WTC11 (cell line): ENCODE results near the gene ADAM29. TPM values are rescaled to one million over a fixed set of nuclear protein-coding genes. Genes with fewer than 3 reads are reported as not detected.

Experiments used
- ATAC-seq: fragments of 200-7000 bp; cut with Tn5 transposase; 2 replicates; pipeline ENCODE4 v1.10.0; 2021; ENCODE audit warnings: mild to moderate bottlenecking, moderate library complexity
- CTCF ChIA-PET: fragments of 300-600 bp; sonication (Branson Sonifier 250); formaldehyde crosslinking; loops from one replicate; lab custom pipeline; 2021; ENCODE audit warnings: antibody characterized with exemption; lab: Charles Lee
- POLR2A ChIA-PET: fragments of 350-600 bp; sonication (Branson Sonifier 250); formaldehyde crosslinking; loops from one replicate; lab custom pipeline; 2021; ENCODE audit warnings: antibody characterized with exemption; lab: Charles Lee
- DNase-seq: peaks from one replicate; pipeline ENCODE4 v3.0.0; 2021; ENCODE audit warnings: low spot score
- H3K27ac Mint-ChIP-seq: 2 replicates; pipeline ENCODE4 v1.8.0; 2021; ENCODE audit warnings: mixed read lengths
- H3K27me3 Mint-ChIP-seq: 2 replicates; pipeline ENCODE4 v1.8.0; 2021; ENCODE audit warnings: low read depth, mild to moderate bottlenecking, moderate library complexity, mixed read lengths
- H3K36me3 Mint-ChIP-seq: 2 replicates; pipeline ENCODE4 v1.8.0; 2021; ENCODE audit warnings: mixed read lengths
- H3K4me1 Mint-ChIP-seq: 2 replicates; pipeline ENCODE4 v1.8.0; 2022; ENCODE audit warnings: mixed read lengths
- H3K4me3 Mint-ChIP-seq: 2 replicates; pipeline ENCODE4 v1.8.0; 2021; ENCODE audit warnings: mild to moderate bottlenecking, moderate library complexity, mixed read lengths
- H3K9me3 Mint-ChIP-seq: 2 replicates; pipeline ENCODE4 v1.8.0; 2021; ENCODE audit warnings: mixed read lengths
- AR ChIP-seq: fragments of 250-450 bp; sonication (Bioruptor Pico); IDR thresholded peaks from 2 replicates; pipeline ENCODE4 v1.9.0; 2021; ENCODE audit warnings: mild to moderate bottlenecking
- ATF6 ChIP-seq: sonication (generic); formaldehyde crosslinking; IDR thresholded peaks from 2 replicates; pipeline ENCODE4 v1.8.1; 2023; ENCODE audit warnings: mild to moderate bottlenecking, missing genetic modification reagents
- CBFB ChIP-seq: sonication (generic); formaldehyde crosslinking; IDR thresholded peaks from 2 replicates; pipeline ENCODE4 v1.8.1; 2022; ENCODE audit warnings: mild to moderate bottlenecking, low read depth, missing genetic modification reagents
- E2F4 ChIP-seq: sonication (generic); formaldehyde crosslinking; IDR thresholded peaks from 2 replicates; pipeline ENCODE4 v1.8.1; 2022; ENCODE audit warnings: low read depth, mild to moderate bottlenecking, moderate library complexity, missing genetic modification reagents, borderline replicate concordance
- E2F5 ChIP-seq: sonication (generic); formaldehyde crosslinking; IDR thresholded peaks from 2 replicates; pipeline ENCODE4 v1.8.1; 2022; ENCODE audit warnings: mild to moderate bottlenecking, moderate library complexity, missing genetic modification reagents
- FOXJ3 ChIP-seq: sonication (generic); formaldehyde crosslinking; IDR thresholded peaks from 2 replicates; pipeline ENCODE4 v1.9.0; 2021; ENCODE audit warnings: missing genetic modification reagents, mild to moderate bottlenecking, borderline replicate concordance
- IRF1 ChIP-seq: sonication (generic); formaldehyde crosslinking; IDR thresholded peaks from 2 replicates; pipeline ENCODE4 v1.8.0; 2023; ENCODE audit warnings: missing genetic modification reagents
- JAZF1 ChIP-seq: fragments of 250-450 bp; sonication (Bioruptor Pico); IDR thresholded peaks from 2 replicates; pipeline ENCODE4 v1.9.0; 2021; ENCODE audit warnings: moderate library complexity, mild to moderate bottlenecking, inconsistent platforms
- MAX ChIP-seq: sonication (generic); formaldehyde crosslinking; IDR thresholded peaks from 2 replicates; pipeline ENCODE4 v1.8.0; 2022; ENCODE audit warnings: mild to moderate bottlenecking, missing genetic modification reagents
- OVOL2 ChIP-seq: fragments of 250-450 bp; sonication (Bioruptor Pico); IDR thresholded peaks from 2 replicates; pipeline ENCODE4 v1.9.0; 2021; ENCODE audit warnings: mild to moderate bottlenecking, borderline replicate concordance
- PRRX2 ChIP-seq: fragments of 250-450 bp; sonication (Bioruptor Pico); IDR thresholded peaks from 2 replicates; pipeline ENCODE4 v1.8.0; 2021; ENCODE audit warnings: mild to moderate bottlenecking
- SOX15 ChIP-seq: fragments of 250-450 bp; sonication (Bioruptor Pico); IDR thresholded peaks from 2 replicates; pipeline ENCODE4 v1.9.0; 2021; ENCODE audit warnings: mild to moderate bottlenecking
- SP1 ChIP-seq: sonication (generic); formaldehyde crosslinking; conservative IDR thresholded peaks from 2 replicates; pipeline ENCODE4 v1.8.1; 2022; ENCODE audit warnings: missing genetic modification reagents
- TEAD1 ChIP-seq: sonication (generic); formaldehyde crosslinking; IDR thresholded peaks from 2 replicates; pipeline ENCODE4 v1.8.0; 2022; ENCODE audit warnings: mild to moderate bottlenecking, missing genetic modification reagents
- USF1 ChIP-seq: sonication (generic); formaldehyde crosslinking; IDR thresholded peaks from 2 replicates; pipeline ENCODE4 v1.8.0; 2022; ENCODE audit warnings: mild to moderate bottlenecking, missing genetic modification reagents
- ZBTB21 ChIP-seq: sonication (generic); formaldehyde crosslinking; IDR thresholded peaks from 2 replicates; pipeline ENCODE4 v1.8.1; 2023; ENCODE audit warnings: mild to moderate bottlenecking, missing genetic modification reagents, borderline replicate concordance
- ZNF219 ChIP-seq: sonication (generic); formaldehyde crosslinking; IDR thresholded peaks from 2 replicates; pipeline ENCODE4 v1.8.0; 2023; ENCODE audit warnings: missing genetic modification reagents, mild to moderate bottlenecking, borderline replicate concordance
- ZNF263 ChIP-seq: sonication (generic); formaldehyde crosslinking; IDR thresholded peaks from 2 replicates; pipeline ENCODE4 v1.8.1; 2022; ENCODE audit warnings: low read depth, mild to moderate bottlenecking, moderate library complexity, missing genetic modification reagents
- ZNF423 ChIP-seq: fragments of 250-450 bp; sonication (Bioruptor Pico); IDR thresholded peaks from 2 replicates; pipeline ENCODE4 v2.1.2; 2022; ENCODE audit warnings: mild to moderate bottlenecking, moderate library complexity
- ZNF425 ChIP-seq: fragments of 250-450 bp; sonication (Bioruptor Pico); conservative IDR thresholded peaks from 2 replicates; pipeline ENCODE4 v1.9.0; 2021; ENCODE audit warnings: mild to moderate bottlenecking
- total RNA-seq: library from RNA; stranded (reverse); gene quantifications from 3 replicates; pipeline ENCODE4 v1.2.3, GENCODE V29; 2021

The ADAM29 gene
- total RNA-seq, 1 experiment from 2014 or later: not detected

- DNase-seq (no peak), ATAC-seq (peak; percentile 38)
- TF ChIP-seq E2F4 (CRISPR knock-in tag) (no peak), USF1 (no peak), ZNF219 (no peak), SOX15 (CRISPR knock-in tag) (no peak), CBFB (CRISPR knock-in tag) (no peak), IRF1 (CRISPR knock-in tag) (no peak), ZNF423 (no peak), JAZF1 (CRISPR knock-in tag) (no peak), OVOL2 (CRISPR knock-in tag) (no peak), ZNF425 (no peak), ZNF263 (CRISPR knock-in tag) (no peak), MAX (CRISPR knock-in tag) (no peak), AR (CRISPR knock-in tag) (no peak)
- peaks cover 4% of the 10 kb centered on the region; the same call in 1 of the 2 replicates for H3K9me3 Mint-ChIP-seq
- H3K36me3 Mint-ChIP-seq: peaks cover 3% of the 10 kb centered on the region; the same call in 1 of the 2 replicates
- ChIA-PET POLR2A (no interaction called here), CTCF (interaction anchor here (1.0 kb wide), 1 partner anchor 127 kb away, joined by 3 read pairs; no protein-coding TSS in a partner anchor)
- no peaks in the 10 kb centered on the region for H3K27me3 Mint-ChIP-seq
- H3K4me1 Mint-ChIP-seq: peaks cover 21% of the 10 kb centered on the region
- H3K4me3 Mint-ChIP-seq: no peak overlapping the region
- H3K27ac Mint-ChIP-seq: no peak overlapping the region
These were observed 10.0 kb downstream of the ADAM29 start for GRCh38 chr4:174928174-174928573.

- no peak for DNase-seq
- ChIA-PET CTCF (interaction anchor here (1.0 kb wide), 1 partner anchor 126 kb away, joined by 3 read pairs; no protein-coding TSS in a partner anchor), POLR2A (no interaction called here)
- H3K36me3 Mint-ChIP-seq: peaks cover 3% of the 10 kb centered on the region; the same call in 1 of the 2 replicates
- peaks cover 4% of the 10 kb centered on the region; the same call in 1 of the 2 replicates for H3K9me3 Mint-ChIP-seq
- H3K27me3 Mint-ChIP-seq: no peaks in the 10 kb centered on the region
- H3K4me1 Mint-ChIP-seq: peaks cover 21% of the 10 kb centered on the region
- H3K27ac Mint-ChIP-seq: peak overlapping the region; percentile 16; the same call in 1 of the 2 replicates
- peak; percentile 57 for ATAC-seq
- H3K4me3 Mint-ChIP-seq: no peak overlapping the region
- no peak for TF ChIP-seq AR (CRISPR knock-in tag)
- no peak for TF ChIP-seq PRRX2 (CRISPR knock-in tag)
- TF ChIP-seq FOXJ3 (CRISPR knock-in tag): no peak
- no peak for TF ChIP-seq ATF6 (CRISPR knock-in tag)
- no peak for TF ChIP-seq TEAD1
- no peak for TF ChIP-seq ZBTB21 (CRISPR knock-in tag)
- no peak for TF ChIP-seq SP1 (CRISPR knock-in tag)
- TF ChIP-seq E2F5 (CRISPR knock-in tag): no peak
These were observed 10.6 kb downstream of the ADAM29 start for GRCh38 chr4:174928575-174929253.
